ENCODE measurements around the gene NEURL1B.

Gene NEURL1B

DNA sequence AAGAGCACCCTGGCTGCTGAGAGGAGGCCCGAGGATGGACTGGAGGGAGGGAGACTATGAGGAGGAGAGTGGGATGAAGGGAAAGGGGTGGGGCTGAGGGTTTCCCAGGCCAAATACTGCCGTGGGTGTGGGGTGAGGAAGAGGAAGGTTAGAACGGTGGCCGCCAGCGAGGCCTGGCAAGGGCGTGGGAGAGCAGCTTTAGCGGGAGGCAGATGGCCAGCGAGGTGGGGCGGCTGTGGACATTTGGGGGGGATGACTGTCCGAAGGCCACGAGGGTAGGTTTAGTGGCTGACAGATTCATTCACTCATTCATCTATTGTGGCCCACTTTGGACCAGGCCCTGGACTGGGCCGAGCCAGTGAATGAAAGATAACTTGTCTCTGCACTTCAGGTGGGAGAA, 47.8 kb upstream of the NEURL1B start:
- Histone ChIP-seq H3K27me3 (ENCODE audit: insufficient read depth, low read length, poor library complexity, severe bottlenecking) (no peaks in the 10 kb centered on the region), H3K79me2 (ENCODE audit: insufficient read depth, low read length) (no peaks in the 10 kb centered on the region), H3K9me3 (ENCODE audit: insufficient read depth, low read depth, low read length) (no peaks in the 10 kb centered on the region), H3K9me2 (replicated peaks; ENCODE audit: low read depth, low read length) (no peaks in the 10 kb centered on the region), H4K20me1 (ENCODE audit: insufficient read depth, low read length, poor library complexity, severe bottlenecking) (no peaks in the 10 kb centered on the region), H2AFZ (ENCODE audit: low read length) (no peak overlapping the region), H3K4me2 (ENCODE audit: low read depth, low read length, poor library complexity, severe bottlenecking) (no peak overlapping the region), H3F3A (ENCODE audit: low read depth) (no peaks in the 10 kb centered on the region), H3K4me1 (ENCODE audit: insufficient read depth, low read length, poor library complexity, severe bottlenecking) (no peaks in the 10 kb centered on the region), H3K9ac (ENCODE audit: low read depth, low read length, poor library complexity, severe bottlenecking) (no peak overlapping the region), H3K36me3 (ENCODE audit: insufficient read depth, low read length) (no peaks in the 10 kb centered on the region), H3K4me3 (ENCODE audit: low read length, poor library complexity, severe bottlenecking) (no peak overlapping the region)
- TF ChIP-seq, protein P1, sequence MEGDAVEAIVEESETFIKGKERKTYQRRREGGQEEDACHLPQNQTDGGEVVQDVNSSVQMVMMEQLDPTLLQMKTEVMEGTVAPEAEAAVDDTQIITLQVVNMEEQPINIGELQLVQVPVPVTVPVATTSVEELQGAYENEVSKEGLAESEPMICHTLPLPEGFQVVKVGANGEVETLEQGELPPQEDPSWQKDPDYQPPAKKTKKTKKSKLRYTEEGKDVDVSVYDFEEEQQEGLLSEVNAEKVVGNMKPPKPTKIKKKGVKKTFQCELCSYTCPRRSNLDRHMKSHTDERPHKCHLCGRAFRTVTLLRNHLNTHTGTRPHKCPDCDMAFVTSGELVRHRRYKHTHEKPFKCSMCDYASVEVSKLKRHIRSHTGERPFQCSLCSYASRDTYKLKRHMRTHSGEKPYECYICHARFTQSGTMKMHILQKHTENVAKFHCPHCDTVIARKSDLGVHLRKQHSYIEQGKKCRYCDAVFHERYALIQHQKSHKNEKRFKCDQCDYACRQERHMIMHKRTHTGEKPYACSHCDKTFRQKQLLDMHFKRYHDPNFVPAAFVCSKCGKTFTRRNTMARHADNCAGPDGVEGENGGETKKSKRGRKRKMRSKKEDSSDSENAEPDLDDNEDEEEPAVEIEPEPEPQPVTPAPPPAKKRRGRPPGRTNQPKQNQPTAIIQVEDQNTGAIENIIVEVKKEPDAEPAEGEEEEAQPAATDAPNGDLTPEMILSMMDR (conservative IDR thresholded peaks at IDR 0.05; ENCODE audit: low read length): no peak
- TF ChIP-seq EZH2phosphoT487 (IDR thresholded peaks at IDR 0.05; ENCODE audit: borderline replicate concordance): no peak

DNA sequence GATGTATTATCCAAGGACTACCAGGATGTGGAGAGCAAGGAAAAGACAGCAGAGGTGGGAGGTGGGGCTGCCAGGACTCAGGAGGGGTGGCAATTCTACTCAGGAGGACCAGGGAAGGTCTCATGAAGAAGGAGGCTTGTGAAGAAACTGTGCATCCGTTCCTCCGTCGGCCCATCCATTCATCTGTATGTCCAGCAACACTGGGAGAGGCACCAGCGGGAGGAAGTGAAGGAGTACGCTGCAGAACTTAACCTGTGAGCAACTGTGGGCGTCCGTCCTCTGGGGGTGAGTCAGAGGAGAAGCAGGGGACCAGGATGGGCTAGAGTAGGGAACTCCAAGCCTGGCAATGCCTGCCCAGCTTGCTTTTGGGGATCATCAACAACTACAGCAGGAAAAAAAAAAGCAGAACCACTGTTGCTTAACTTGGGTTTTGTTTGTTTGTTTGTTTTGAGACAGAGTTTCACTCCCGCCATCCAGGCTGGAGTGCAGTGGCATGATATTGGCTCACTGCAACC, 47.3 kb upstream of the NEURL1B start:
- Histone ChIP-seq H3F3A (ENCODE audit: low read depth) (no peaks in the 10 kb centered on the region), H3K9ac (ENCODE audit: low read depth, low read length, poor library complexity, severe bottlenecking) (no peak overlapping the region), H3K79me2 (ENCODE audit: insufficient read depth, low read length) (no peaks in the 10 kb centered on the region), H4K20me1 (ENCODE audit: insufficient read depth, low read length, poor library complexity, severe bottlenecking) (no peaks in the 10 kb centered on the region), H2AFZ (ENCODE audit: low read length) (no peak overlapping the region), H3K4me1 (ENCODE audit: insufficient read depth, low read length, poor library complexity, severe bottlenecking) (no peaks in the 10 kb centered on the region), H3K36me3 (ENCODE audit: insufficient read depth, low read length) (no peaks in the 10 kb centered on the region), H3K9me3 (ENCODE audit: insufficient read depth, low read depth, low read length) (no peaks in the 10 kb centered on the region), H3K4me2 (ENCODE audit: low read depth, low read length, poor library complexity, severe bottlenecking) (no peak overlapping the region), H3K27me3 (ENCODE audit: insufficient read depth, low read length, poor library complexity, severe bottlenecking) (no peaks in the 10 kb centered on the region), H3K9me2 (replicated peaks; ENCODE audit: low read depth, low read length) (no peaks in the 10 kb centered on the region), H3K4me3 (ENCODE audit: low read length, poor library complexity, severe bottlenecking) (no peak overlapping the region)
- no peak for TF ChIP-seq EZH2phosphoT487 (IDR thresholded peaks at IDR 0.05; ENCODE audit: borderline replicate concordance)
- TF ChIP-seq, protein P1 (conservative IDR thresholded peaks at IDR 0.05; ENCODE audit: low read length): no peak

DNA sequence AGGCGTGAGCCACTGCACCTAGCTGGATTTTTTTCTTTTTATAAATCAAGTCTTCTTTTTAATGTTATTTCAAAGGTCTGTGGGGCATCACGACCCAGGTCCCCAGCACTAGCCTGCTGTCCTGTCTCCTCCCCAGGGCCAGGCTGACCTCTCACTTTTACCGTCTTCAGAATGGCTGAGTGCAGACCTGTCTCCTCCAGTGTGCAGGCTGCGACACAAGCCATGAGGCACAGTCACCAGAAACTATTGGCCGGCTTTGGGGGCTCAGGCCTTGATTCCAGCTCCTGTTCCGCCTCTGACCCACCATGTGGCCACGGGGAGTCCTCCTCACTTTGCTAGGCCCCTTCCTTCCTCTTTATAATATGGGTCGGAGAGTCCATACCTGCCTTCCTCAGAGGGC, 46.6 kb upstream of the NEURL1B start:
- H3K4me1 ChIP-seq (ENCODE audit: insufficient read depth, low read length, poor library complexity, severe bottlenecking): no peaks in the 10 kb centered on the region
- no peaks in the 10 kb centered on the region for H3F3A ChIP-seq (ENCODE audit: low read depth)
- H4K20me1 ChIP-seq (ENCODE audit: insufficient read depth, low read length, poor library complexity, severe bottlenecking): no peaks in the 10 kb centered on the region
- no peaks in the 10 kb centered on the region for H3K36me3 ChIP-seq (ENCODE audit: insufficient read depth, low read length)
- H3K4me2 ChIP-seq (ENCODE audit: low read depth, low read length, poor library complexity, severe bottlenecking): no peak overlapping the region
- no peak overlapping the region for H3K9ac ChIP-seq (ENCODE audit: low read depth, low read length, poor library complexity, severe bottlenecking)
- TF ChIP-seq, protein P1 (conservative IDR thresholded peaks at IDR 0.05; ENCODE audit: low read length): no peak
- no peak for TF ChIP-seq EZH2phosphoT487 (IDR thresholded peaks at IDR 0.05; ENCODE audit: borderline replicate concordance)
- H3K4me3 ChIP-seq (ENCODE audit: low read length, poor library complexity, severe bottlenecking): no peak overlapping the region
- H3K9me3 ChIP-seq (ENCODE audit: insufficient read depth, low read depth, low read length): no peaks in the 10 kb centered on the region
- H3K27me3 ChIP-seq (ENCODE audit: insufficient read depth, low read length, poor library complexity, severe bottlenecking): no peaks in the 10 kb centered on the region
- no peaks in the 10 kb centered on the region for H3K9me2 ChIP-seq (replicated peaks; ENCODE audit: low read depth, low read length)
- no peak overlapping the region for H2AFZ ChIP-seq (ENCODE audit: low read length)
- no peaks in the 10 kb centered on the region for H3K79me2 ChIP-seq (ENCODE audit: insufficient read depth, low read length)

All from Loucy (cell line).